HG03039 (cell line): ENCODE results near the gene NCK1.

Experiments
- ATAC-seq: cut with Tn5 transposase; IDR thresholded peaks from one replicate; pipeline ENCODE4 v1.9.1; 2021; ENCODE audit warnings: mild to moderate bottlenecking, moderate library complexity; ENCODE audit not compliant: unreplicated experiment

The NCK1 gene

GRCh38 chr3:136861890-136862616 lies at the start of gene NCK1:
Gene NCK1 (plus strand): TSS chr3:136862208. CDS start chr3:136928002, 65,794 bp downstream.
- ATAC-seq, result peak; percentile 97

DNA sequence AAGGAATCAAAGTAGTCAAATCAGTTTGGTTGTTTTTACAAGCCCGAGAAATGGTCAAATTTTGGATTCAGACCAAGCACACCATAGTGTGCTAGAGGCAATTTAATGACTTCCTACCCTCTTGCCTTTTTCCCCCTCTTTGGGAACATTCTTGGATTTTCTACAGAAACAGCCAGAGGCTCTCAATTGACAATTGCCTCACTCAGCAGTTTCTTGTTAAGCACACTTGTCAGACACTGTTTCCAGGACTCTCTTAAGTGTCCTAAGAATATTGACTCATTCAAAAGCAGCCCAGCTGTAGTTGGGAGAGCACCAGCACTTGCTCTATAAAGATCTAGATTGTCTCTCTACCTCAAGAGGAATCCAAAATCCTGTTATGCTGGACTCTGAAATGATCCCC lies 44.6 kb upstream of the NCK1 start:
- no peak for ATAC-seq

GRCh38 chr3:136818191-136818768 lies 43.7 kb upstream of the NCK1 start:
- ATAC-seq, result peak; percentile 58

- ATAC-seq, result no peak
Measured at GRCh38 chr3:136818769-136819391, 43.1 kb upstream of the NCK1 start, which contains the start of gene SLC35G2. Gene SLC35G2 (plus strand): TSS chr3:136819126. CDS start chr3:136854461, 35,335 bp downstream.

DNA sequence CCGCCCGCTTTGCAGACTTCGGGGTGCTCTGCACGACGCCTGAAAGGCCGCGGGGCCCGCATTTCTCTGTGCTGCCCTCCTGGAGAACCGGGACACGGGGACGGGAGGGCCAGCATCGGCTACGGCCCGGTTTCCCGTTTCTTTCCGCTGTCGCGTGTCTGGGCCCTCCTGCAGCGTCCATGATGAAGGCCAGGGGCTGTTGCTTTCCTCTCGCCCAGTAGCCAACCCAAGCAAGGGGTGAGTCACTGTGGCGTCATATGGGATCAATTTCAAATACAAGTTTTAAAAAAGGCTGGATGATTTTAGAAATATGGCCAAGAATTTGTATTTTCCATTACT lies 42.6 kb upstream of the NCK1 start:
- no peak for ATAC-seq

- ATAC-seq, result no peak
Measured at GRCh38 chr3:136819731-136820679, 42.0 kb upstream of the NCK1 start.

DNA sequence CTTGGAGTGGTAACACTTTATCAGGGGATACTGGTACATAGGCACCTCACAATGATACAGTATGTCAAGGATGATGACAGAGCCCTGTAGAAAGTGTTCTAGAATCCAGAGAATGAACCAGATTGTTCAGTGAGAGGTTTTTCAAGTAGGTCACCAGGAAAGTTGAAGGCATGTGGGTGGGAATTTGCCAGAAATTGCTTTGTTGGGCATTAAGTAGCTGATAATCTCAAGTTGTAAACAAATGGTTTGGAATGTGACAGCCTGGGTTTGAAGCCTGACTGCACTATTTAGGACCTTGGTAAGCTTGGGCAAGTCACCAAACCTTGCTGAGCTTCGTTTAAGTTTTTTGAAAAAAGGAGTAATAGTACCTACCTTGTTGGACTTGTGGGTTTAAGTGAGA lies 30.5 kb upstream of the NCK1 start:
- no peak for ATAC-seq

DNA sequence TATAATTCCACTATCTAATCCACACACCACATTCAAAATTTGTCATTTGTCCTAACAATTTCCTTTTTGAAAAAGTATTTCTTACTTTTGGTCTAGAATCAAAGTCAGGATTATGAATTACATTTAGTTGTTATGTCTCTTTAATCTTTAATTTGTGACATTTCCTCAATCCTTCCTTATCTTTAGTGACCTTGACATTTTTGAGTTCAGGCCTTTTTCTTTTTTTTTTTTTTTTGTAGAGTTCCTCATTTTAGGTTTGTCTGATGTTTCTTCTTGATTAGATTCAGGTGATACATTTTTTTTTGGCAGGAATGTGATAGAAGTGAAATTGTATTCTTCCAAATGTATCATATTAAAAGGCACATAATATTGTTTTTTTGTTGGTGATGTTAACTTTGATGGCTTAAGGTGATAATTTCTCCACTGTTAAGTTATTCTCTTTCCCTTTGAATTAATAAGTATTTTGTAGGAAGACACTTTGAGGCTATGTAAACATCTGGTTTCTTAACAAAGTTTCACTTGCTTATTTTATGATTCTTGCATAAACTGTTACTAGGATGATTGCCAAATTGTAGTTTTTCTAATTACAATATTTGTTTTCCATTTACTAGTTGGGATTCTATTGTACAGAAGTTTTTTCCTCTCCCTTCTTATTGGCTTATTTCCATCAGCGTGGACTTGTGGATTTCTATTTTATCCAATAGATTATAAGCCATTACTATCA lies 26.8 kb upstream of the NCK1 start:
- ATAC-seq, result no peak

DNA sequence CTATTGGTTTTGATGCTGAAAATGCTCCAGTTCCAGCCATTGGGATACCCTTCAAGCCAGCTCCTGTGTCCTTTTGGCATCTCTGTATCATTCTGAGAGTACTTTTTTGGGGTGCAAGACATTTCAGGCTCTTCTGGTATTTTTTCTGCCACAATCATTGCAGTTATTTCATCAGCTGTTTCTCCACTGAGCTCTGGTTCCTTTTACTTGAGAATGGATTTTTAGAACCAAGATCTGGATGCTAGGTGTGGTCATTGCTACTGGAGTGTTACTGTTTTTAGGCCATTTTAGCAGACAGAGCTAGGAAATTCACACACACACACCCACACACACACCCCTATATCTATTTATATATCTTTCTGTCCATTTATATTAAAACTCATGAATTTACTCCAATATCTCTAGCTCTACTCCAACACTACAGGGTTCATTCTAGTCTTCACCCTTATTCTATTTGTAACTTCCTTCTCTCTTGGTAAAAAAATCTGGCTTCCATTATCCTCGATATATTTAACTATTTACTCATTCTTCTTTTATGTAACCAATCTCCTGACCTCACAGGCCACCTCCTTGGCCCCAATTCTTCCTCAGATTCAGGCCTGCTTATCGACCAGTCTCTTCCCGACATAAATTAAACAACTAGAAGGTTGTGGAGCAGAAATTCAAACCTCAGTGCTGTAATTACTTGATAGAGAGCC lies 26.0 kb upstream of the NCK1 start:
- ATAC-seq, result no peak

DNA sequence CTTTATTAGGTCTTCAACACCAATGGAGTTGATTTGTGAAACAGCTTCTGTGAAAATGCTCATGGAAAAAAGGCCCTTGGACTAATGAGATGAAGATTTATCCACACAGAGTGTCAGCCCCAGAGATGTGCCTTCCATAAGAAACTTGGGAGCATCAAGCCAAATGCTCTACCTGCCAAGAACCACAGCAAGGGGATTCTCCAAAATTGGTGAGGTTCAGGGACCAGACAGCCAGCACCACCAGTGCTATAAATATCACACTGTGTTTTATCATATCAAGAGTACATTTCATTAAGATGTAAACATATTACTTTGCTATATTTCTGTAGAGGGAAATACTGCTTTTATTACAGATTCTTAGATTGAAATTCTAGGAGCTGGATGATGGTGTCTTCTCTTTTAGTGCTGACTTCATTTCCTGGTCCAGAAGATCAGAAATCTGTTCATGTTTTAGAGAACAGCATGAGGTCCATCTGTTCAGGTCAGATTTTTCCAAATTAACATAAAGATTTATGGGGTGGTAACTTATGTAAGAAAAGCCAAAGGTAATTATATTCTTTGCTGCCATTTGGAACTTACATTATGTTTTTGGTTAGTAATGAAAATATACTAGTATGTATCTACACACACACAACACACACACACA lies 25.4 kb upstream of the NCK1 start:
- no peak for ATAC-seq

GRCh38 chr3:136838641-136839555 lies 23.1 kb upstream of the NCK1 start:
- ATAC-seq, result no peak

- no peak for ATAC-seq
Measured at GRCh38 chr3:136839556-136839931, 22.5 kb upstream of the NCK1 start.

- no peak for ATAC-seq
Measured at GRCh38 chr3:136840252-136840651, 21.8 kb upstream of the NCK1 start.

DNA sequence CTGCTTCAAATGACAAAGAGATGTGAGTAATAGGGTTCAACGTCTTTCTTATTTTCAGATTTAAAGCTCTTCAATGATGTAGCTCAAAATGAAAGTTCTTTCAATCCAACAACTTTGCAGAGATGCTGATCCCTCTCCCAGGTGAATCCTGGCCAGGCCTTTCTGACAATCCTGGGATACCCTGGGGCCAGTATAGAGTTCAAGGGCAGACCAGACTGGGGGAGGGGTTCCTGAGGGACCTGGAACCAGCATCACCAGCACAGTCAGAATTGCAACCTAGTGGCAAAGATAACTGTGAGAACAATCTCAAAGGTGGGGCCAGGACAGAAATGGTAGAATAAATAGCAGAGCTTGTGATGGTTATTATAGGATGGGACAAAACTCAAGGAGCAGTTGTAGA lies 19.7 kb upstream of the NCK1 start:
- ATAC-seq, result no peak

GRCh38 chr3:136844724-136845123 lies 17.3 kb upstream of the NCK1 start:
- ATAC-seq, result no peak

GRCh38 chr3:136852180-136852579 lies 9.8 kb upstream of the NCK1 start:
- ATAC-seq, result no peak

- no peak for ATAC-seq
Measured at GRCh38 chr3:136856665-136857064, 5.3 kb upstream of the NCK1 start.

GRCh38 chr3:136858381-136858780 lies 3.6 kb upstream of the NCK1 start:
- no peak for ATAC-seq
